SW480 (cell line): ENCODE measurements around the gene PAIP2B.
"Not testable (repeated sequence)": the region's sequence is repeated elsewhere in the genome, so short reads cannot be mapped to it uniquely, and the experiment has no call there.

Experiments used
- DNase-seq: peaks from one replicate; pipeline ENCODE4 v3.0.0-alpha.2; 2016; ENCODE audit warnings: low spot score

The PAIP2B gene

DNA sequence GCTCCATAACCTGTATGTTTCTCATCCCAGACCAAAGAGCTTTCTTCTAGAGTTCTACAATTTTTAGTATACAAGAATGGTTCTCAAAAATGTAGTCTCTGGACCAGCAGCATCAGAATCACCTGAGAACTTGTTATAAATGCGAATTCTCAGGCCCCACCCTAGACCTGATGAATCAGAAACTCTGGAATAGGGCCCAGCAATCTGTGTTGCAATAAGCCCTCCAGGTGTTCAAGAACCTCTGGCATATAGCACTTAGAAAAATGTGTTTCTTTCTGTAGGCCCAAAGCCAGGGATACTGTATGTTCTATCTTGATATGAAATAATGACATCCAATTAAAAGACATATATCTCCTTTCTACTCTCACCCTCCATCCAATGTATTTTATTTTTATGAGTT lies 10.4 kb downstream of the PAIP2B start:
- DNase-seq, result no peak

DNA sequence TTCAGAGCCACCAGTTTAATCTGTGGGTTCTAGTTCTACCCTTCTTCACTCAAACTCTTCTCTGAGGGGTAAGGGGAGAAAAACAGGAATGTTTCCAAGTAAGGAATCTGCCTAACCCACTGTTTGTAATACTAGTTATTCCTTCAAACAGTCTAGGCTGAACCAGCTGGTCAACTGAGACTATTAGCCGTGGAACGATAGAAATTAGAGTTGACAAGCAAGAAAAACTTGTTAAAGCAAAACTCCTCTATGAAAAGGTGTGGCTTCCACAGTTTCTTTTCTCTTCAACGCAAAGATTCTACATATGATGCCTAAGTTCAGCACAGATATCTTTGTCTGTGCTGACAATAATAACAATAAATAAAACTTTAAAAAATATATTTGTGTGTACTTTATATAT lies 11.5 kb downstream of the PAIP2B start:
- DNase-seq, result no peak

DNA sequence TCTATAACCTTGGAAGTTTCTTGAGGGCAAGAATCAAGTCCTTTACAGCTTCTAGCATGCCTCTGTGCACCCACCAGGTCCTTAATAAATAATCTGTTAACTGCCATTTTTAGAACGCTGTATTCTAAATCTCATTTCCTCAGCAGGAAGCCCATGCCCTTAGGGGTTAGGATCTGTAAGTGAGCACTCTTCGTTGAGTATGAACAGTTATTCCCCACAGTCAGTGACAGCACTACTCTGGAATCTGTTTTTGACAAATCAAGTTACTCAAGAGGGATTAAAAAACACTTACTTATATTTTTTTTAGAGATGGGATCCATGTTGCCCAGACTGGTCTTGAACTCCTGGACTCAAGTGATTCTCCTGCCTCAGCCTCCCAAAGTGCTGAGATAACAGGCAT lies 14.6 kb downstream of the PAIP2B start:
- DNase-seq, result no peak

DNA sequence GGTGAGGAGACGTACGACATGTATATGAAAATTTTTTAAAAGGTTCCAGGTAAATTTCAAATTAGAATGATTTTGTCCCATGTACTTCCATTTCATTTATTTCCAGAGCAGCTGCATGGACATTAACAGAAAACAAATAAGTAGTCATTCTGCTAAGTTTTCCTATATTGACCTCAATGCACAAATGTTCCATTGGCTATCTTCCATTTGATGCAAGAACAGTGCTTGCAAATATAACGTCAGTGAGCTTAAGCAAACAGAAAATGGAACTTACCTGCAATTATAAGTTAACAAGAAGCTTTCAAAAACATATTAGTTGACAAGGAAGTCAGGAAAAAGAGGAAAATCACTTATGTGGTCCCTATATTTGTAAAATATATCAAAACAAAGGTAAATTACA lies 16.6 kb downstream of the PAIP2B start:
- DNase-seq, result no peak

DNA sequence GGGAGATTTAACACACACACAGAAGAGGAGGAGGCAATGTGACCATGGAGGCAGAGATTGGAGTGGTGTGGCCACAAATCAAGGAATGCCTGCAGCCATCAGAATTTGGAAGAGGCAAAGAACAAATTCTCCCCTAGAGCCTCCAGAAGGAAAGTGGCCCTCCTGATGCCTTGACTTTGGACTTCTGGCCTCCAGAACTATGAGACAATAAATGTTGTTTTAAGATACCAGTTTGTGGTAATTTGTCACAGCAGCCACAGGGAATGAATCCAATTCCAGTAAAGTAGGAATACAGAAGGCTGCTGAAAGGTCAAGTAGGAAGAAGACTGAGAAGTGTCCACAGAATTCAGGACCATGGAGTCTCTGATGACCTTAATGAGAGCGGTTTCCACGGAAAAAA lies 18.1 kb downstream of the PAIP2B start:
- no peak for DNase-seq

DNA sequence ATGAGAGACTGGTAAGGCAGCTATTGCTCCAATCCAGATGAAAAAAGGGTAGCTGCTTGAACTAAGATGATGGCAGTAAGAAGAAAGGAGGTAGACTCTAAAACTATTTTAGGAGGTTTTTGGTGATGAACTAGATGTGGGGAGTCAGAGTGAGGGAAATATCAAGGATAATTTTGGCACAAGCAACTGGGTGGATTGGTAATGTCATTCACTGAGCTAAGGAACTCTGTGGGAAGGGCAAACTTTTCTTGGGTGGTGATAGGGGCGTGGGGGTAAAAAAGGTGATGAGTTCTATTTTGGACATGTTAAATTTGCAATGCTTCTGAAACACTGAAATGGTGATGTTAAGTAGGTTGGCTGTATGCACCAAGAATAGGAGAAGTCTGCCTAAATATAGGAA lies 19.3 kb downstream of the PAIP2B start:
- DNase-seq, result no peak

DNA sequence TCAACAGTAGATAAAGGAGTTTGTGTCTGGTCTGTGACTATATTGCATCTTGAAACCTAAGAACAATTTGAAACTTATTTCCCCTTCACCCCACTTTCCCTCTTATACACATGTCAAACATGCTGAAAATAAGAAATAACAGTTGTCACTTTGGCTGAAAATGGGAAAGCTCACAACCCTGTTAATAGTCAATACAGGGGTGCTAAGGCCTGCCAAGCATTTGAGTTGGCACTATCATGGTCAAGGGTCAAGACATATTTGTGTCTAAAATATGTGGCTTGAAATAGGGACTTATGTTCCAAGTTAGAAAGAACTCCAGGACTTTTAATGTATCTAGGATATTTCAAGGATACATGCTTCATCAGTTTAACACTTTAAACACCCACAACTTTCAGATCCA lies 20.6 kb downstream of the PAIP2B start:
- DNase-seq, result no peak

DNA sequence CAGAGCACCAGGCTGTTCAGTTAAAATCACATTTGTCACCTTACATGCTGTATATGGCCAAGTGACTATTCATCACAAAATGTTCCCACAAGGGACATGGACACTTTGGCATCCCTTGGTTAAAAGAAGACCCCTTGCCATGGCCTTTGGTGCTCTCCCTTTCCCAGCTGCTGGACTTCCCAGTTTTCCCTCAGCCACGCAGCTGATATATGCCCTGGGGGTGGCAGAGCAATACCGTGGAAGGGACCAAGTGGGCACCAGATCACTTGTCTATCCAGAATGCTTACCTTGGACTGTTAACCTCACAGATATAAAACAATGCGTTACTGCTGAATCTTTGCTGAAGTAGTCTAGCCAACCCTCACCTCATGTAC lies 35.3 kb downstream of the PAIP2B start:
- DNase-seq, result no peak

DNA sequence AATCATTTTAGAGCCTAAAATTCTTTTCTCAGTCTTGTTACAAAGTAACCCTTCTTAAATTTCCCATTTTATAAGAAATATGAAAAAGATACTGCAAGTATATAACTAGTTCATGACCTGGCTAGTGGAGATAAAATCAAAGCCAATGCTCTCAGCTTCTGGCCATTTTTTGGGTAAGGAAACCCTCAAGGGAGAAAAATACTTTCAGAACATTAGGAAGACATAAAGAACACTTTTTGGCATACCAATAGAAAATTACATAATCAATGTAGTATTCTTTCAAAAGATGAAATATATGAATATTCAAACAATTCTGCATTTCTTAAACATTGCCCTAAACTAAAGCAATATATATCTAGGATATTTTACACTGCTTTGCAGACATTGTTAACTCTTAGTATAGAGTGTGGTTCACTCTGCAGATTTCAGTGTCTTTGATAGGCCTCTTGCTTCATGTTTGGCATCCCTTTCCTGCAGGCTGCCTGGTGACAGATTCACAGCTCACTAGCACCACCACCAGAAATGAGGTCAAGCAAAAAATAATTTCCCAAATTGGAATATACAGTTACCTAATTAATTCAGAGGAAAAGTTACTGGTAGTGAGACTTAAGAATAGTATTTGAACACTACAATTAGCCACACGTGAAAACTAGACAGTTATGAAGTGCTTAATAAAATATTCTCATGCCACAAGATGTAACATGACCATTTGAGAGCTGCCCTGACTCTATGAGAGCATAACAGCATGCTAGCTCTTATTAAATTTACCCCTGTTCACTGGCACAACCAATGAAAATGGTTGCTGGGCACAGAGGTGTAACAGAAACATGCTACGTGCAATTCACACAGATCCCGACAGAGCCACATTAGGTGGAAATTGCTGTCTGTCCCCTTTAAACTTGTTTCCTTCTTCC lies 36.0 kb downstream of the PAIP2B start:
- DNase-seq, result peak; percentile 45

DNA sequence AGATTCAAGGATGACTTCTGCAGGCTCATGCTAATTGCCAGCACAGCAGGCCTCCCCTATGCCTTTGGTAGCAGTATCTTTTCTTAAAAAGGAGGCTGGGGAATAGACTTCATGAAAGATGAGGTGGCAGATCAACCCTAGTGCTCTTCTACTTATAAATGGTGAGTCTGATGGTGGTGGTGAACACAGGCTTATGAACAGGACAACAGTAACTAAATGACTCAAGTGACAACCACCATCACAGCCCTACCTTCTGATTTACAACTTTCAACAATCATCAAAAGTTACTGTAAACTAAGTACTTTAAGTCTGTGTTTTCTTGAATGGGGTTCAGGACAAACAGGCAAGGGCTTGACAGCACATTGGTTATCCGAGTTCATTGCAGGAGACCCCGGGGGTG lies 39.3 kb downstream of the PAIP2B start:
- DNase-seq, result no peak

DNA sequence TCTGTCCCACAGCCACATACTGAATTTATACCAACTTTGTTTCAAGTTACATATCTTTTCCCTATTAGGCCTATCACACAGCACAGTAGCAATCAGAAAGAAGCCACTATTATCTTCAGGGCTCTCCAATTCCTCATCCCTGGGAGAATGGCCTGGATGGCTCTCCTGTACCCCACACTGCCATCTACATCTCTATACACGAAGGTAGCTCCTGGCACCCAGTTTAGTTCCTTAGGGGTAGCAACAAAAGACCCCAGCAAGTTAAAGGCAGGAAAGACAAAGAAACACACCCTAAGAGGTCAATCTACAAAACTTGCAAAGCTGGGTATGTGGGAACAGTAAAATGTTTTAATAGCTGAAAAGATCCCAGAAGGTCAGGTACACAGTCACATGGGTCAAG lies 39.9 kb downstream of the PAIP2B start:
- DNase-seq, result no peak

DNA sequence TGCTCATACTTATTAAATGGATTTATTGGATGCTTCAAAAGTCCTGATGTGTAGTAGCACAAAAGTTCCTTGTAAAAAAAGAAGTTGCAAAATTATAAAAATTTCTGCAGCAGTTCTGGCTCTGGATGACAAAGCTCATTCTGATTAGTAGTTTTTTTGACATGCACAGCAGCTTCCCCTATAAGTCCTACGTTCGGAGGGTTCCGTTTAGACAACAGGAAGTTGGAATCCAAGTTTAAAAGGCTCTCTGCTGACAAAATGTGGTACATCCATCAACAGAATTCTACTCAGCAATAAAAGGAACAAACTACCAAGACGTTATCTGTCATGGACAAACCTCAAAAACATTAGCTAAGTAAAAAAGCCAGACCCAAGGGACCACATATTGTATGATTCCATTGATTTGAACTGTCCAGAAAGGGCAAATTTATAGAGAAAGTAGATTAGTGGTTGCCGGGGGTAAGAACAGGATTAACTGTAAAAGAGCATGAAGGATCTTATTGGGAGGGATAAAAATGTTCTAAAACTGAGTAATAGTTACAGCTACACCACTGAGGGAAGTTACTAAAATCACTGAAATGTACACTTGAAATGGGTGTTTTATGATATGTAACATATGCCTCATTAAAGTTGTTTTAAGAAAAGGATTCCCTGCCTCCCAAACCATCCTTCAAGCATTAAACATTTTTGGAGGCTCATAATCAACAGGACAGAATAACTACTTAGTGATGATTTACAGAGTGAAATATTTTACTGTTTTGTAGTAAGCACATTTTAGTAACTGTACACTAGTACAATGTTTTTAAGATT lies 43.4 kb downstream of the PAIP2B start:
- not testable (repeated sequence) for DNase-seq

DNA sequence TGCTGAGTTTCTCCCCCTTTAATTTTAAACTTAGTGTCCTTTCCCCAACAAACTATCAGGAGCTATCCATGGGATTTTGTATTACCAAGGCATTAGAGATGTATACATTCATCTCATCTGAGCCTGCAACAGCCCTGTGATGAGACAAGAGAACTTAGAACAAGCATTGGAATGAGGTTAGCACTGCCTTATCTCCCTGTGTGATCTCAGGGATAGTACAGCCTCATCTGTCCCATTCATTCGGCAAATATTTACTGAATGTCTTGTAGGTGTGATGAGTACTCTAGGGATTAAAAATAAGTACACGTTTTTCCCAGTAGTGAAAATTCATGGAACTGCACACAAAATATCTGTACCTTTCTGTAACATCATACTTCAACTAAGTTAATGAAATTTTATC lies 45.6 kb downstream of the PAIP2B start:
- no peak for DNase-seq

DNA sequence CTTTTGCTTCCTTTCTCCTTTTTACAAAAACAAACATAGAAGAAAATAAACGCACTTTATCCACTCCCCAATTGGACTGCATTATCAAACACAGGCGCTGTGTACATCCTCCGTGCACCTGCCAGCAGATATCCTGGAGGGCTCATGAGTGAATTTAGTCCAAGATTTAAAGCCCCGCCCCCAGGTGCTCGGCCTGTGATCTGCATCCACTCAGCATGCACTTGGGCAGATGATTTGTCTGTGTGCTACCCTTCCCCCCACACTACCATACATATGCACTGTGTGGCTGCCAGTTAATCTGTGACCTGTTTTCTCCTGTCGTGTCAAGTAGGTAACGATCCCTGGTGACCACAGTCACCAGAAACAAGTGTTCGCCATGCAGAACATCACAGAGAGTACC lies 48.1 kb downstream of the PAIP2B start:
- DNase-seq, result not testable (repeated sequence)

DNA sequence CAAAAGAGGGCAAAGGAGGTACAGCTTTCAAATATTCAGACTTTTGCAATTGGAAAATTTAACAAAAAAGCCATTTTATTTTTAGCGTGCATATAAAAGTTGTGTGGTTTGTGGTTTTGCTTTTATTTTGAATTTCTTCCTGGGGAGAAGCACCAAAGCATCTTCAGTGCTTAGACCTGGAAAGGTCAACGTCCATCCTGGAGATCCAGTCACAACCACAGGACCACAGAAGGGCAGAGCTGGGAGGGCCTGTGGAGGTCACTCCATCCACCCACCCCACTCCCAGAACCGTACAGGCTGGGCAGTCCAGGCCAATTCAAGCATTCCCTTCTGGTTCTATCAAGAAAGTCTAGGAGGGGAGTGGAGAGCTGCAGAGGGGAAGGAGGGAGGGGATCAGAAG lies 52.7 kb downstream of the PAIP2B start:
- no peak for DNase-seq

DNA sequence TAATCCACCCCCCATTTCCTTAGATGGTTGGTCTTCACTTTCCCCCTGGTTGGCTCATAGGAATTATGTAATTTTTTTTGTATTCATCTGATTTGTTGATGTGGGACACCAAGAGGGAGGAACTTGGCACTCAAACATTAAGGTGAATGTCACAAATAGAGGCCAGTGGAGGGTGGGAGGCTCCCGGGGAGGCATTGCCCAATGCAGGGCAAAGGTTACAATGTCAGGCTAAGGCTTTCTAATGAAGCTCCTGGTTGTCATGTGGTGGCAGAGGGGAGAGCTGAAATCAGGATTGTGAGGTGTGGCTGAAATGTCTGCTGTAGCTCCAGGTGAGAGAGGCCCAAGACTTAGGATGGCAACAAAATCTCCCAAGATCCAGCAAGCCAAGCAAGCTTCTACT lies 53.8 kb downstream of the PAIP2B start:
- no peak for DNase-seq

DNA sequence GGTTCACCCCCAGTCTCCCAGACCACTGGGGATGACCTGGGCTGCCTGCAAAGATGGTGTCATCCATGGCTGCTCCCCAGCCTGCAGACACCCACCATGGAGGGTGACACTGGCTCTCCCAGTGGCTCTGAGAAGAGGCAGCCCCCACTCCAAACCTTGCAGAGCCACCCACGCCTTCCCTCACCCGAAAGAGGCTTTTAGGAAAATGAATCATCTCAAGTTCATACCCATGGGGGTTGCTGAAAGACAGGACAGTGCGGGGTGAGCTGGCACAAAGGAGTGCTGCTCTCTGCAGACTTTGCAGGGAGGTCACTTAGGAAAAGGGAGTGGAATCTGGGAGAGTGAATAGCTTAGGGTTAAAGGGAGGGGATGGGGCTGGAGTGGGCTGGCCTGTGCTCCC lies 60.1 kb downstream of the PAIP2B start:
- DNase-seq, result no peak

DNA sequence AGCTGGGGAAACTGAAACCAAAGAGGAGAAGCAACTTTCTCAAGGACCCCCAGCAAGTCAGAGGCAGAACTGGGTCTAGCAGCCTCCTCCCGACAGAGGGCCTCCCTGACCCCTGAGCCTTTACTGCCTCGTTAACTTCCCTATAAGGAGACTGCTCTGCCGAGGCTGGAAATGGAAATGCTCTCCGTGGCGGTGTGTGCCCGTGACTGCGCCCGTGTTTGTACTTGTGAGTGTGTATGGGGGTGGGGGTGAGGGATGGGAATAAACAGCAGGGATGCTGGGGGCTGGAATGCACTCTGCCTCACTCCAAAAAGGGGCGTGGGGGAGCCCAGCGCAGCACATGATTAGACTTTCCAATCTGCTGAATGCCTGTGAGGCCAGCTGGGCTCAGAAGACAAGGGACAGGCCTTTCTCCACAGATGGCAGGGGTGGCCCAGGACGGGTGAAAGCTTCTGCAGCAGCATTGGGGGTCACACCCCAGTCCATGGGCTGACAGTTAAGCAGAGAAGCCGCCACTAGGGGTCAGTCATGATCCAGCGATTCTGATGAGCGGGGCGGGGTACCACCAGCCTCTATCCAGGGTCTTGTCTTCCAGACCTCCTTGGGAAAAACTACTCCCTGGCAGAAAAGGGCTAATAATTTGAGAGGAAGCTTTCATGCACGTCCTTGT lies 69.6 kb downstream of the PAIP2B start:
- peak; percentile 25 for DNase-seq

DNA sequence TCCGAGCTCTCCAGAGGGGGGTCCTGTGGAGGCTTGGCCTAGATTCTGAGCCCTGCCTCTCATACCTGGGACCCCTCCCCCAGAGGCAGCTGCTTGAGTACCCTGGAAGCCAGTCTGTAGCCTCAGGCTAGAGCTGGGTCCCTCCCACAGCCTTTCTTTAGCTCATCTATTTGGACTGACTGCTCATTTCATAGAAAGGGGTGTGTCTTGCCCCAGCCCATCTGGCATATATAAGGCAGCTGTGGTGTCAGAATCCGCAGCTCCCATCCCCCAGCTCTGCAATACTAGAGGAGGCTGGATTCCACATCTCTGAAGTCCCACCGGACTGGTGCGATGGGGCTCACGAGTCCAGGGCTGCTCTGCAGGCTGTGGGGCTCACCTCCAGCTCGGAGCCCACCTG lies 70.3 kb downstream of the PAIP2B start:
- DNase-seq, result no peak

DNA sequence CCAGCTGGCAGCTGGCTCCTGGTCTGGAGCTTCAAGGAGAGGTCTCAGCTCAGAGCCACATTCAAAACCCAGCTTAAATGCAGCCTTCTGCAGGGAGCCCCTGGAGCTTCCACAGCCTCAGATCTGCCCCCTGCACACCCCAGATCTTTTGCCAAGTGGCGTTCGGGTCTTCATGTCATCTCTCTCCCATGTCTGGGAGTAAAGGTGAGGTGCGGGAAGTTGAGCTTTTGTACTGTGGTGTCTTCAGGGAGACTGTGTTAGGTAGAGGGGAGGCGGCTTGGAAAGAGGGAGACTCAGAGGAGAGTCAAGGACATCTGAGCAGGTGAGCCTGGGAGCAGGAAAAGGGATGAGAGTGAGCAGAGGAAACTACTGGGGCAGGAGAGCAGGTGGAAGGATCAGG lies 71.1 kb downstream of the PAIP2B start:
- no peak for DNase-seq

DNA sequence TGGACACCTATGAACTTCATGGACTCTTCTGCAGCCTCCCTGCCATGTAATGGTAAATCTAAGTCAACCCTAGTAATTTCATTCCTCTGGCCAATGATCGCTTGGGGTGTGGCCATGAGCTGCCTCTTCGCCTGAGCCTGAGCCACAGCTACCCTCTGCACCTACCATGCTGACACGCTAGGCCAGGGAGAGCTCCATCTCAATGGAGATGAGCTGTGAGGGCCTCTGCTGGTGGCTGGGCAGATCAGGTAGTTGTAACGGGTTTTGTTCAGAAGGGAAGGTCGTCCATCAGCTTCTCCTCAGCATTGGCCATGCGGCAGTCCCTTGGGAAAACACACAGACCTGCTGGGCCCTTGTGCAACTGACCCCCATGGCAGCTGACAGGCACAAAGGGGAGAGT lies 72.1 kb downstream of the PAIP2B start:
- peak; percentile 28 for DNase-seq

DNA sequence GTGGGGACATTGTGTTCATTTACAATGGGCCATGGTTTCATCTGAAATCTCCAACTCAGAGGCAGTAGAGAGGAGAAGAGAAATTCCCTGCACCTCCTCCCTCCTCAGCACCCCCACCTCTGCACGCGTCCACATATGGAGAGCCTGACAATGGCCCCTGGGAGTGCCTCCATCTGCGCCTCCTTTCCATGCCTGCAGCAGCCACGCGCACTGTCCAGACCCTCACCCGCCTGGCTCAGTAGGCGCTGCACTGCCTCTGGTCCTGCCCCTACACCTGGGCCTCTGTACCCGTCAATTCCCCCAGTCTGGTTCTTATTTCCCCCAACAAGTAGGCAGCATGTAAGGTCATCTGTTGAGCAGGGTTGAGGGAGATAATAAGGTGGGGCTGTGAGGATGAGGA lies 72.6 kb downstream of the PAIP2B start:
- DNase-seq, result no peak
